Sigmoid colon (tissue), 7 donors: Measurements from ENCODE around the gene GAB4. TPM values are rescaled to one million over a fixed set of nuclear protein-coding genes. Genes with fewer than 3 reads are reported as not detected.

Experiments
- DNase-seq: peaks from one replicate; pipeline ENCODE4 v3.0.0-alpha.2; 2019
- H3K27ac ChIP-seq, 4 donors: fragments of 200-600 bp; sonication (generic); one replicate each; pipeline ENCODE4 v1.5.1; 2016 to 2019; ENCODE audit warnings: mild to moderate bottlenecking in 1 of 4
- H3K27me3 ChIP-seq, 3 donors: fragments of 200-600 bp; sonication (generic); one replicate each; pipeline ENCODE4 v1.5.1; 2019; ENCODE audit warnings: mild to moderate bottlenecking in 1 of 3
- H3K36me3 ChIP-seq, 4 donors: fragments of 200-600 bp; sonication (generic); one replicate each; pipeline ENCODE4 v1.5.1; 2016 to 2019
- H3K4me1 ChIP-seq, 4 donors: fragments of 200-600 bp; sonication (generic); one replicate each; pipeline ENCODE4 v1.5.1; 2017 to 2019
- H3K4me3 ChIP-seq, 4 donors: fragments of 200-600 bp; sonication (generic); one replicate each; pipeline ENCODE4 v1.5.1; 2017 to 2019; ENCODE audit warnings: mild to moderate bottlenecking in 2 of 4, moderate library complexity in 1 of 4
- H3K9me3 ChIP-seq, 4 donors: fragments of 200-600 bp in 3 of 4; sonication (generic) in 3 of 4; one replicate each; pipeline versions ENCODE4 v1.5.1 to v1.6.1; 2013 to 2019
- CTCF ChIP-seq, 4 experiments: fragments of 450-650 bp in 3 of 4; fragments of 200-600 bp in 1 of 4; IDR thresholded peaks; one replicate each; pipeline ENCODE4 v1.5.1; 2016 to 2019; ENCODE audit warnings: antibody characterized with exemption in 4 of 4, mild to moderate bottlenecking in 3 of 4, moderate library complexity in 2 of 4
- EP300 ChIP-seq, 4 donors: sonication (generic); formaldehyde crosslinking; IDR thresholded peaks; one replicate each; pipeline ENCODE4 v1.6.1; 2017; ENCODE audit warnings: antibody characterized with exemption in 4 of 4
- POLR2A ChIP-seq, 2 donors: fragments of 450-650 bp; IDR thresholded peaks; one replicate each; pipeline ENCODE4 v1.6.1; 2016; ENCODE audit warnings: antibody characterized with exemption in 2 of 2, mild to moderate bottlenecking in 2 of 2, moderate library complexity in 2 of 2
- POLR2AphosphoS5 ChIP-seq, 4 donors: sonication (generic); formaldehyde crosslinking; IDR thresholded peaks; one replicate each; pipeline ENCODE4 v1.6.1; 2017; ENCODE audit warnings: antibody characterized with exemption in 4 of 4
- WGBS, 2 donors: extraction: QIAGEN DNeasy Blood & Tissue Kit; methylation state at CpG; one replicate each; pipeline ENCODE4 v1.1.7; 2013; 5-methylcytosine and 5-hydroxymethylcytosine counted together
- intact Hi-C: fragments of 100-400 bp; cut with DNase I; formaldehyde crosslinking; loops from one replicate; pipeline ENCODE4 v1.15.1; 2023
- polyA plus RNA-seq, 3 donors: library from polyadenylated mRNA; stranded (reverse); fragments of 200-250 nt; gene quantifications; one replicate each; pipeline ENCODE4 v1.2.3, GENCODE V29; 2013
- total RNA-seq, 4 donors: library from RNA; depleted of rRNA; stranded (reverse); fragments of >200 nt; gene quantifications; one replicate each; pipeline ENCODE4 v1.1.0, GENCODE V29; 2016
- donor health status: healthy with polysubstance abuse.
- donor health status: Bipolar disorder and iron deficiency.
- donor health status: healthy.

The GAB4 gene
- total and polyA plus RNA-seq, 7 donors, result 0.04 to 3.2 TPM; not detected in 5

DNA sequence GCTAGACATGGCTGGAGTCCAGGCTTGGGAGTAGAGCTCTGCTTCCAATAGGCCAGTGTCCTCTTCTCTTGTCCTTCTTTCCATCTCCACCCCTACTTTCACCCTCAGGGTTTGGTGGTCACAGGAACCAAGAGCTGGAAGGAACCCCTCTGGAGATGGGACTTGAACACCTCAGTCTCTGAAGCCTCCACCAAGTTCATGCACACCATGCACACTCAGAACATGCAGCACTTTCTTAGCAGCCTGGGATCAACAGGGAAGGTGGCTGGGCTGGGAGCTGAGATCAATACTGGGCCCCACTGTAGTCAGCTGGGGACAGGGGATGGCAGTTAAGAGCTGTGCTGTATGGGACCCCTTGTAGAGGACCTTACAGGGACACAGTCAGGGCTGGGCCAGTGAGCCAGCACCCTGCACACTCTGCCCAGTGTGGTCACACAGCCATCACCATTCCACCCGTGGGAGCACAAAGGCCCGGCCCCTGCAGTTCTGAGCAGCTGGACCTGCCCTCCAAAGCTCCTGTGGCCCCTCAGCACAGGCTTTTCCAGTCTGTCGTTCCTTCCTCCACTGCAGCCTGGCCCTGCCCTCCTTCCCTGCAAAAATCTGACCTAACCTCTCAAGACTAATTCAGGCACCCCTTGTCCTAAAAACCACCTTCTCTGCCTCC is 47.7 kb downstream of the GAB4 start:
- intact Hi-C loops, result no loop called here
- Histone ChIP-seq H3K4me1 (peaks cover 0 to 6% (median 2%) of the 10 kb centered on the region in 4 donors), H3K27ac (no peak overlapping the region), H3K9me3 (no peaks in the 10 kb centered on the region), H3K4me3 (no peak overlapping the region), H3K36me3 (no peaks in the 10 kb centered on the region), H3K27me3 (no peaks in the 10 kb centered on the region)
- WGBS, 2 donors, result 76 to 77% methylated on average over 3 of the region's 3 CpGs
- DNase-seq, result no peak
- TF ChIP-seq POLR2A (IDR thresholded peaks at IDR 0.05), result no peak

GRCh38 chr22:16959345-16959930 is 48.6 kb downstream of the GAB4 start:
- intact Hi-C loops, result no loop called here
- Histone ChIP-seq H3K4me3 (no peak overlapping the region), H3K4me1 (peaks cover 0 to 12% (median 5%) of the 10 kb centered on the region in 4 donors), H3K9me3 (no peaks in the 10 kb centered on the region), H3K27me3 (no peaks in the 10 kb centered on the region), H3K36me3 (no peaks in the 10 kb centered on the region), H3K27ac (no peak overlapping the region)
- DNase-seq, result no peak
- TF ChIP-seq POLR2A (IDR thresholded peaks at IDR 0.05) (no peak), EP300 (IDR thresholded peaks at IDR 0.05) (no peak), CTCF (IDR thresholded peaks at IDR 0.05) (no peak), POLR2AphosphoS5 (IDR thresholded peaks at IDR 0.05) (no peak)
- 82 to 84% methylated on average over 10 of the region's 10 CpGs for WGBS, 2 donors

DNA sequence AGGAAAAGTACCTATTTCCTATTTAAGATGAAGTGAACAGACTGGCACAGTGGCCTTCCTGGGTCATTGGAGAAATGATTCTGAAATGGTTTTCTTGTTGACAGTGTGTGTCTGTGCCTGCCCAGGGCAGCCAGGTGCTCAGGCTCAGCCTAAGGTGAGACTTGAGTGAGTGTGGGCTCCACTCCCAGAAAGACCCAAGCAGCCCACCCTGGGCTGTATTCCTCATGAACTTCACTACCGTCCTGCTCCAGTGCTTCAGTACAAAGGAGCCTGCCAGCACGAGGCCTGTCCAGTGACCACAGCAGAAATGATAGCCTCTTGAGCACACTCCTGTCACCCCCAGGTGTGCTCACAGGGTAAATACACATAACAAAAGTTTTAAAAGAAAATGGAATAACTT is 49.5 kb downstream of the GAB4 start:
- no peaks in the 10 kb centered on the region for H3K27me3 ChIP-seq
- peaks cover 0 to 15% (median 6%) of the 10 kb centered on the region in 4 donors for H3K4me1 ChIP-seq
- H3K27ac ChIP-seq, result no peak overlapping the region
- H3K9me3 ChIP-seq, result no peaks in the 10 kb centered on the region
- intact Hi-C loops, result no loop called here
- DNase-seq, result no peak
- TF ChIP-seq EP300 (IDR thresholded peaks at IDR 0.05) (no peak), POLR2A (IDR thresholded peaks at IDR 0.05) (no peak), CTCF (IDR thresholded peaks at IDR 0.05) (no peak), POLR2AphosphoS5 (IDR thresholded peaks at IDR 0.05) (no peak)
- no peak overlapping the region for H3K4me3 ChIP-seq
- no peaks in the 10 kb centered on the region for H3K36me3 ChIP-seq
- 75 to 85% methylated on average over 2 of the region's 2 CpGs for WGBS, 2 donors

DNA sequence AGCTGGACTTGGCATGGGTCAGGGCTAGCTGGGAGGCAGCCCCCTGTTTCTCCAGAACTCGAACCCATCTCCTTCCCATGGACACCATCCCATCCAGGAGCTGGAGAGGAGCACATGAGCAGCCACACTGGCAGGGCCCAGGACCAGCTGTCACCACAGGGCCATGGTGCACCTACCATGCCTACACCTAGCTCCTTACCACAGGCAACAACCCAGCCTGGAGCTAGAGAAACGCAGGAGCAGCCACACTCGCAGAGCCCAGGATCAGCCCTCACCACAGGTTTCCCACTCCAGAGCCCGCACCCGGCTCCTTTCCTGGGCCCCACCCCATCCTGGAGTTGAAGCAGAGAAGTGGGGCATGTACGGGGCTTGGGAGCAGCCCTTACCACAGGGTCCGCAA is 50.2 kb downstream of the GAB4 start:
- 73 to 83% methylated on average over 7 of the region's 7 CpGs for WGBS, 2 donors
- Histone ChIP-seq H3K4me1 (peaks cover 0 to 15% (median 6%) of the 10 kb centered on the region in 4 donors), H3K27ac (no peak overlapping the region), H3K4me3 (no peak overlapping the region), H3K36me3 (no peaks in the 10 kb centered on the region), H3K9me3 (no peaks in the 10 kb centered on the region), H3K27me3 (no peaks in the 10 kb centered on the region)
- TF ChIP-seq EP300 (IDR thresholded peaks at IDR 0.05) (no peak), CTCF (IDR thresholded peaks at IDR 0.05) (no peak), POLR2A (IDR thresholded peaks at IDR 0.05) (no peak), POLR2AphosphoS5 (IDR thresholded peaks at IDR 0.05) (no peak)
- intact Hi-C loops, result no loop called here
- no peak for DNase-seq

DNA sequence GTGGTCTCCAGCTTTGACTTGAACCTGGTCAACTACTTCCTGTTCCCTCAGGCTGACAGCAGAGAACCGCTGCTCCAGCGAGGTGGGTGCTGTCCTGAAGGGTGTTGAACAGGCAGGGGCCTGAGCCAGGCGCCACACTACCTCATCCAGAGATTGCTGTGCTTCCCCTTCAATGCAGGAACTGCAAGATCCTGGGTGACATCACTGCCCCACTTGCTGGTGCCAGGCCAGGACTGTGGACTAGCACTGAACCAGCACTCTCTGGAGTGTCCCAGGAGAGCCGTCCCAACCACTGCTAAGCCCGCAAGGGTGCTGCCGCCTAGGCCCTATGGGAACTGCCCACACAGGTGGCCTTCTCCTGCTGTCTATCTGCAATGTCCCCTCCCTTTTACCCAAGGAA is 51.7 kb downstream of the GAB4 start:
- Histone ChIP-seq H3K36me3 (no peaks in the 10 kb centered on the region), H3K9me3 (no peaks in the 10 kb centered on the region), H3K4me3 (no peak overlapping the region), H3K27ac (no peak overlapping the region), H3K4me1 (peaks cover 0 to 15% (median 6%) of the 10 kb centered on the region in 4 donors), H3K27me3 (no peaks in the 10 kb centered on the region)
- no peak for DNase-seq
- TF ChIP-seq POLR2AphosphoS5 (IDR thresholded peaks at IDR 0.05) (no peak), POLR2A (IDR thresholded peaks at IDR 0.05) (no peak), CTCF (IDR thresholded peaks at IDR 0.05) (no peak), EP300 (IDR thresholded peaks at IDR 0.05) (no peak)
- intact Hi-C loops, result no loop called here
- 73 to 83% methylated on average over 6 of the region's 6 CpGs for WGBS, 2 donors
